ENCODE data around the gene SMIM5.

The SMIM5 gene

GRCh38 chr17:75617218-75617617, 16.0 kb upstream of the SMIM5 start:
- Histone ChIP-seq H3K9me3 (ENCODE audit: low read depth, low read length) (no peaks in the 10 kb centered on the region), H3K9ac (ENCODE audit: insufficient read length) (no peak overlapping the region), H3K36me3 (ENCODE audit: insufficient read depth, low read length) (no peaks in the 10 kb centered on the region), H3K4me3 (no peak overlapping the region), H3K27ac (no peak overlapping the region)
- TF ChIP-seq FOXP2 (optimal IDR thresholded peaks at IDR 0.05; ENCODE audit: control extremely low read depth, extremely low read length, insufficient read depth) (no peak), EZH2 (IDR thresholded peaks at IDR 0.05) (no peak), POLR2AphosphoS5 (IDR thresholded peaks at IDR 0.05; ENCODE audit: borderline replicate concordance, low read depth, low read length) (no peak)
- DNase-seq (ENCODE audit: low read depth, low spot score) = no peak

- Histone ChIP-seq H3K9ac (ENCODE audit: insufficient read length) (no peak overlapping the region), H3K9me3 (ENCODE audit: low read depth, low read length) (no peaks in the 10 kb centered on the region), H3K4me3 (no peak overlapping the region), H3K36me3 (ENCODE audit: insufficient read depth, low read length) (no peaks in the 10 kb centered on the region), H3K27ac (no peak overlapping the region)
- TF ChIP-seq FOXP2 (optimal IDR thresholded peaks at IDR 0.05; ENCODE audit: control extremely low read depth, extremely low read length, insufficient read depth) (no peak), POLR2AphosphoS5 (IDR thresholded peaks at IDR 0.05; ENCODE audit: borderline replicate concordance, low read depth, low read length) (no peak), EZH2 (IDR thresholded peaks at IDR 0.05) (no peak)
- no peak for DNase-seq (ENCODE audit: low read depth, low spot score)
These were observed 15.6 kb upstream of the SMIM5 start for GRCh38 chr17:75617675-75618074.

- TF ChIP-seq FOXP2 (optimal IDR thresholded peaks at IDR 0.05; ENCODE audit: control extremely low read depth, extremely low read length, insufficient read depth) = no peak
- TF ChIP-seq POLR2AphosphoS5 (IDR thresholded peaks at IDR 0.05; ENCODE audit: borderline replicate concordance, low read depth, low read length) = no peak
- no peak for TF ChIP-seq EZH2 (IDR thresholded peaks at IDR 0.05)
- H3K27ac ChIP-seq = no peak overlapping the region
- H3K9ac ChIP-seq (ENCODE audit: insufficient read length) = no peak overlapping the region
- no peaks in the 10 kb centered on the region for H3K36me3 ChIP-seq (ENCODE audit: insufficient read depth, low read length)
- DNase-seq (ENCODE audit: low read depth, low spot score) = no peak
- H3K4me3 ChIP-seq = no peak overlapping the region
- no peaks in the 10 kb centered on the region for H3K9me3 ChIP-seq (ENCODE audit: low read depth, low read length)
These were observed 13.5 kb upstream of the SMIM5 start for GRCh38 chr17:75619506-75620431.

- no peak for DNase-seq (ENCODE audit: low read depth, low spot score)
- Histone ChIP-seq H3K27ac (no peak overlapping the region), H3K9ac (ENCODE audit: insufficient read length) (no peak overlapping the region), H3K36me3 (ENCODE audit: insufficient read depth, low read length) (no peaks in the 10 kb centered on the region), H3K4me3 (no peak overlapping the region), H3K9me3 (ENCODE audit: low read depth, low read length) (no peaks in the 10 kb centered on the region)
- no peak for TF ChIP-seq POLR2AphosphoS5 (IDR thresholded peaks at IDR 0.05; ENCODE audit: borderline replicate concordance, low read depth, low read length)
- no peak for TF ChIP-seq EZH2 (IDR thresholded peaks at IDR 0.05)
- TF ChIP-seq FOXP2 (optimal IDR thresholded peaks at IDR 0.05; ENCODE audit: control extremely low read depth, extremely low read length, insufficient read depth) = no peak
These were observed 11.7 kb upstream of the SMIM5 start for GRCh38 chr17:75621489-75621888.

- no peak for DNase-seq (ENCODE audit: low read depth, low spot score)
- no peak overlapping the region for H3K9ac ChIP-seq (ENCODE audit: insufficient read length)
- H3K9me3 ChIP-seq (ENCODE audit: low read depth, low read length) = no peaks in the 10 kb centered on the region
- H3K27ac ChIP-seq = no peak overlapping the region
- H3K36me3 ChIP-seq (ENCODE audit: insufficient read depth, low read length) = no peaks in the 10 kb centered on the region
- no peak overlapping the region for H3K4me3 ChIP-seq
- no peak for TF ChIP-seq EZH2 (IDR thresholded peaks at IDR 0.05)
- no peak for TF ChIP-seq FOXP2 (optimal IDR thresholded peaks at IDR 0.05; ENCODE audit: control extremely low read depth, extremely low read length, insufficient read depth)
- no peak for TF ChIP-seq POLR2AphosphoS5 (IDR thresholded peaks at IDR 0.05; ENCODE audit: borderline replicate concordance, low read depth, low read length)
These were observed 11.2 kb upstream of the SMIM5 start for GRCh38 chr17:75622076-75622475.

GRCh38 chr17:75622771-75623273, 10.4 kb upstream of the SMIM5 start:
- TF ChIP-seq FOXP2 (optimal IDR thresholded peaks at IDR 0.05; ENCODE audit: control extremely low read depth, extremely low read length, insufficient read depth) = no peak
- TF ChIP-seq EZH2 (IDR thresholded peaks at IDR 0.05) = no peak
- TF ChIP-seq POLR2AphosphoS5 (IDR thresholded peaks at IDR 0.05; ENCODE audit: borderline replicate concordance, low read depth, low read length) = no peak
- no peak overlapping the region for H3K9ac ChIP-seq (ENCODE audit: insufficient read length)
- no peak overlapping the region for H3K27ac ChIP-seq
- no peak overlapping the region for H3K4me3 ChIP-seq
- no peak for DNase-seq (ENCODE audit: low read depth, low spot score)
- H3K36me3 ChIP-seq (ENCODE audit: insufficient read depth, low read length) = no peaks in the 10 kb centered on the region
- no peaks in the 10 kb centered on the region for H3K9me3 ChIP-seq (ENCODE audit: low read depth, low read length)

GRCh38 chr17:75623386-75623785, 9.8 kb upstream of the SMIM5 start:
- no peak for DNase-seq (ENCODE audit: low read depth, low spot score)
- Histone ChIP-seq H3K4me3 (no peak overlapping the region), H3K9ac (ENCODE audit: insufficient read length) (no peak overlapping the region), H3K9me3 (ENCODE audit: low read depth, low read length) (no peaks in the 10 kb centered on the region), H3K27ac (no peak overlapping the region), H3K36me3 (ENCODE audit: insufficient read depth, low read length) (no peaks in the 10 kb centered on the region)
- TF ChIP-seq FOXP2 (optimal IDR thresholded peaks at IDR 0.05; ENCODE audit: control extremely low read depth, extremely low read length, insufficient read depth) (no peak), POLR2AphosphoS5 (IDR thresholded peaks at IDR 0.05; ENCODE audit: borderline replicate concordance, low read depth, low read length) (no peak), EZH2 (IDR thresholded peaks at IDR 0.05) (no peak)

GRCh38 chr17:75624021-75624420, 9.2 kb upstream of the SMIM5 start:
- no peak overlapping the region for H3K4me3 ChIP-seq
- H3K9me3 ChIP-seq (ENCODE audit: low read depth, low read length) = no peaks in the 10 kb centered on the region
- no peak overlapping the region for H3K9ac ChIP-seq (ENCODE audit: insufficient read length)
- no peak overlapping the region for H3K27ac ChIP-seq
- no peak for TF ChIP-seq POLR2AphosphoS5 (IDR thresholded peaks at IDR 0.05; ENCODE audit: borderline replicate concordance, low read depth, low read length)
- no peak for TF ChIP-seq EZH2 (IDR thresholded peaks at IDR 0.05)
- no peak for TF ChIP-seq FOXP2 (optimal IDR thresholded peaks at IDR 0.05; ENCODE audit: control extremely low read depth, extremely low read length, insufficient read depth)
- H3K36me3 ChIP-seq (ENCODE audit: insufficient read depth, low read length) = no peaks in the 10 kb centered on the region
- DNase-seq (ENCODE audit: low read depth, low spot score) = no peak
